Stimulated activated CD4-positive, alpha-beta T cell treated with anti-CD3 and anti-CD28 coated beads, Interleukin-15, amount 100 ng/mL, for 24 hours (primary cell): ENCODE data around the gene CFAP20DC.
"Not testable (repeated sequence)": the region's sequence is repeated elsewhere in the genome, so short reads cannot be mapped to it uniquely, and the experiment has no call there.

Source experiments
- DNase-seq: peaks from one replicate; pipeline ENCODE4 v3.0.0-alpha.2; 2020

CFAP20DC gene

GRCh38 chr3:58864480-58864879 is 185.3 kb downstream of the CFAP20DC start:
- no peak for DNase-seq

GRCh38 chr3:58863206-58863605 is 186.6 kb downstream of the CFAP20DC start:
- no peak for DNase-seq

GRCh38 chr3:58861551-58861950 is 188.3 kb downstream of the CFAP20DC start:
- no peak for DNase-seq

GRCh38 chr3:58858126-58858525 is 191.7 kb downstream of the CFAP20DC start:
- no peak for DNase-seq

- DNase-seq, result no peak
These were observed 192.4 kb downstream of the CFAP20DC start for GRCh38 chr3:58857402-58857801.

GRCh38 chr3:58848826-58849225 is 201.0 kb downstream of the CFAP20DC start:
- no peak for DNase-seq

- DNase-seq, result not testable (repeated sequence)
These were observed 207.6 kb downstream of the CFAP20DC start for GRCh38 chr3:58842050-58842747.

GRCh38 chr3:58840949-58841348 is 208.9 kb downstream of the CFAP20DC start:
- DNase-seq, result no peak

- no peak for DNase-seq
These were observed 209.9 kb downstream of the CFAP20DC start for GRCh38 chr3:58839964-58840363.

GRCh38 chr3:58839187-58839586 is 210.6 kb downstream of the CFAP20DC start:
- DNase-seq, result no peak

- no peak for DNase-seq
These were observed 212.0 kb downstream of the CFAP20DC start for GRCh38 chr3:58837856-58838255.

- DNase-seq, result no peak
These were observed 212.5 kb downstream of the CFAP20DC start for GRCh38 chr3:58837141-58837843.

- DNase-seq, result no peak
These were observed 214.7 kb downstream of the CFAP20DC start for GRCh38 chr3:58835086-58835485.

- no peak for DNase-seq
These were observed 216.3 kb downstream of the CFAP20DC start for GRCh38 chr3:58833491-58833890.

- no peak for DNase-seq
These were observed 220.4 kb downstream of the CFAP20DC start for GRCh38 chr3:58829321-58830000.

- no peak for DNase-seq
These were observed 225.0 kb downstream of the CFAP20DC start for GRCh38 chr3:58824777-58825176.

- peak; percentile 43 for DNase-seq
These were observed 225.5 kb downstream of the CFAP20DC start for GRCh38 chr3:58824285-58824684.

- not testable (repeated sequence) for DNase-seq
These were observed 243.1 kb downstream of the CFAP20DC start for GRCh38 chr3:58806551-58807244.

- no peak for DNase-seq
These were observed 244.9 kb downstream of the CFAP20DC start for GRCh38 chr3:58804914-58805313.

GRCh38 chr3:58801541-58801940 is 248.3 kb downstream of the CFAP20DC start:
- DNase-seq, result no peak

GRCh38 chr3:58800940-58801339 is 248.9 kb downstream of the CFAP20DC start:
- DNase-seq, result no peak

GRCh38 chr3:58800032-58800431 is 249.8 kb downstream of the CFAP20DC start:
- no peak for DNase-seq

- no peak for DNase-seq
These were observed 250.6 kb downstream of the CFAP20DC start for GRCh38 chr3:58799271-58799670.
